GM19193 (cell line): Measurements from ENCODE around the gene LSM14B.

ENCODE experiments used
- POLR2A ChIP-seq: IDR thresholded peaks from 4 replicates; pipeline ENCODE4 v1.6.1; 2011; ENCODE audit not compliant: insufficient read depth, insufficient read length; ENCODE audit errors: extremely low read depth

The LSM14B gene

DNA sequence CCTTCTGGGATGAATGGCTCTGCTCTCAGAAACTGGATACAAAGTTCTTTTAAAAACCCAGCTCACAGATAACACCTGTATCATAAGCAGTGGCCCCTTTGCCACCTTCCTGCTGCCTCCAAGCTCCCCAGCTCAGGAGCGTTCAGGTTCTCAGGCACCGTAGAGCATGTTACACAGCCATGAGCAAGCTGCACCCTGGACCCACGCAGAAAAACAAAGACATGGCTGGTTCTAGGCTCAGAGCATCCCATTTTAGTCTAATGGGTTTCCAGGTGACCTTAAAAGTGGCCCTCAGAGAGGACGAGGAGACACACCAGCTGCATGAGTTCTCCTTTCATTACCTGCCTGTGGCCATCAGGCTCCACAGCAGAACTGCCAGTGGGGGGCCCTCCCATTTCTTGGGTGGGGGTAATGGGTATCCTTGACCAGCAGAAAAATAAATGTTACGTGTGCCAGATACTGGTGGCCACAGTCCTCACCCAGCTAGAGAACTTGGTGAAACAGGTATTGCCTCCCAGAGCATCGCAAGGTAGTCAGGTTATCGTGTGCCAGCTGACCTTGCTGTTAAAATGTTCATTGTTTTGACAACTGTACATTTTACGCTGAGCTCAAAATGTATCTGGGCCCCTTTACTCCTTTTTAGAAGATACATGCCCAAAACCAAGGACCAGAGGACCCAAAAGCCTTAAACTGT, 13.4 kb downstream of the LSM14B start:
- TF ChIP-seq POLR2A = no peak

- TF ChIP-seq POLR2A = no peak
Measured at GRCh38 chr20:62136283-62137091, 14.2 kb downstream of the LSM14B start.

GRCh38 chr20:62137092-62137384, 14.8 kb downstream of the LSM14B start:
- TF ChIP-seq POLR2A = no peak

GRCh38 chr20:62137478-62138203, 15.4 kb downstream of the LSM14B start:
- TF ChIP-seq POLR2A = no peak

- TF ChIP-seq POLR2A = no peak
Measured at GRCh38 chr20:62138204-62138543, 15.9 kb downstream of the LSM14B start.

- no peak for TF ChIP-seq POLR2A
Measured at GRCh38 chr20:62138912-62139311, 16.6 kb downstream of the LSM14B start.

DNA sequence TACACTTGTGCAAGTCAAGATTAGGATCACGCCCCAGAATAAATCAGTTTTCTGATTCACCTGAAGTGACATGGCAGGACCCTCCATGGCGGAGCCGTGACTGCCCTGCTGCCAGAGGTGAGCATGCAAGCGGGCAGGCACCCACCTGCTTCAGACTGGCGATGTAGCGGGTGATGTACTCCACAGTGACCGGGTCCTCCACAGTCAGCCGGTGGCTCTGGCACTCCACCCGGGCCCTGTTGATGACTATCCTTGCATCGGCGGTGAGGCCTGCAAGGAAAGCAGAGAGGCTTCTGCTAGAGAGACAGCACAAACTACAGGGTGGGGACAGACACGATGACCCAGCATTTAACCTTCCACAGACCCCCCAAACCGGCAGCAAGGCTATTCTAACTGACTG, 17.4 kb downstream of the LSM14B start:
- TF ChIP-seq POLR2A = no peak

DNA sequence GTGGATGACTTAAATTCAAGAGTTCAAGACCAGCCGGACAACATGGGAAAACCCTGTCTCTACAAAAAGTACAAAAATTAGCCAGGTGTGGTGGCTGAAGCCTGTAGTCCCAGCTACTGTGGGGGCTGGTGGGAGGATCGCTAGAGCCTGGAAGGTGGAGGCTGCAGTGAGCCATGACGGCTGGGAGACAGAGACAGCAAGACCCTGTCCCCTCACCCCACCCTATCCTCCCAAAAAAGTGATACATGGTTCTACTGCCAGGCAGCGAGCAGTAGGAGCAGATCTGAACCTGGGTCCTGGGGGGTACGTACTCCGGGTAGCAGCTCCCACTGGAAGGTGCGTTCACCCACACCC, 18.7 kb downstream of the LSM14B start:
- TF ChIP-seq POLR2A = no peak

DNA sequence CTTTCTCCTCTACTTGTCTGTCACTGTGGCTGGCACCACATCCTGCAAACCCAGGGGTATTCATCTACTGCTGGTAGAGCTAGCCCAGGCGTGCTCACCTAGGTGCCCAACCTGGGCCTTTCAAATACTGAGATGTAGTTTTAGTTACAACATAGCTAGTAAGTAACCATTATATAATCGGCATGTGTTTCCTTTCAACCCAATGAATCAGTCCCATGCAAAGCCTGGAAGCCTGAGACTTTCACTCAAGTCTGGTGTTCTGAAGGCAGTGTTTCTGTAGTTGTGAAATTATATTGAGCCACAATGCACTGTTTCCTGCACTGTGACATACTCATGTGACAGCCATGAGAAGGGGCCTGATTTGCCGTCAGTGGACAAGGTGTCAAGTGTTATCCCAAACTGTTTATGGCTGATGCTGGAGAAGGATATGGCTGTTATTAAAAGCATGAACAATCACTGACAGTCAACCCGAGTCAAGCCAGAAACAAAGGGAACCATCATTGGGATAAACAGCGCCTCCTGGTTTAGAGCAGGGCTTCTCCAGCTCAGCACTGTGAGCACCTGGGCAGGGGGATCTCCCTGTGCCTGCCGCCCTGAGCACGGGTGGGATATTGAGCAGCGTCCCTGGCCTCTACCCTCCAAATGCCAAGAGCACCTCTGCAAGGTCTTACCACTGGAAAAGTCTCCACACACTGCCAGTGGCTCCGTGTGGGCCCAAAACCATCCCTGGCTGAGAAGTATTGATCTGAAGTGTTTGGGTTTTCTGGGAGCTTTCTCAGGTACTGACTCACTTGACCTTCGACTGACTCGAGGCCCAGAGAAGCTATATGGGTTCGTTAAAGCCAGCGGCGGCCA, 19.3 kb downstream of the LSM14B start:
- peak; percentile 18 for TF ChIP-seq POLR2A

DNA sequence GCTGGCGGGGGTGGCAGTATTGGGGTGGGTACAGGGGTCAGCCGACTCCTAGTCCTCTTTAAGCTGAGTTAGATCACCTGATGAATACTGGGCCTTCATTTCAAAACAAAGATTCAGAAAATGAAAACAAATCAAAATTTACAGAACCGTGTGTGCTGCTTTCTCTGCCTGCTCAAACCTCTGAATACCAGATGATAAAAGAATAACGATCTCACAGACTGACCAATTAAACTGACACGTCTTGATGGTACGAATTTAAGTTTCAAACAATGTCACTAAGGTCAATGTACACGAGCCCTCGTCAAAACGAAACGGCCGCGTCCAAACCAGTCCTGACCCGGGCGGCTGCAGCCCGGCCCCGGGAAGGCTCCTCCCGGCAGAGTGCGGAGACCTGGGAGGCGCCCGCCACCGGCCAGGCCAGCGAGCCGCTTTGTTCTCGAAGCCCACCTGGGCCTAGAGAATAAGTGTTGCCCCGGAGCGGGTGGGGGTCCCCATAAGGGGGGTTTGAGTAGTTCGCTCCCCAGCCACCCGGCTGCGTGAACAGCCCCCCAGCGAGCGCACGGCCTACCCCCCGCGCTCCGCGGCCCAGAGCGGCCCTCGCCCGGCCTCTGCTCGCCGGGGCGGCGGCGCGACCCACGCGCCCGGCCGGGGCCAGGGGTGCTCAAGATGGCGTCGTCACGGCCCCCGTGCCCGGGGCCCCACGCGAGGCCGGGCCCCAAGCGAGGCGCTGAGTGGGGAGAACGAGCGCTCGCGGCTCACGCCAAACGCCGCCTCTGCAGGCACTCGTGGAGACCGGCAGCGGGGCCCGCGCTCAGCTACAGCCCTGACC, 20.2 kb downstream of the LSM14B start:
- no peak for TF ChIP-seq POLR2A

DNA sequence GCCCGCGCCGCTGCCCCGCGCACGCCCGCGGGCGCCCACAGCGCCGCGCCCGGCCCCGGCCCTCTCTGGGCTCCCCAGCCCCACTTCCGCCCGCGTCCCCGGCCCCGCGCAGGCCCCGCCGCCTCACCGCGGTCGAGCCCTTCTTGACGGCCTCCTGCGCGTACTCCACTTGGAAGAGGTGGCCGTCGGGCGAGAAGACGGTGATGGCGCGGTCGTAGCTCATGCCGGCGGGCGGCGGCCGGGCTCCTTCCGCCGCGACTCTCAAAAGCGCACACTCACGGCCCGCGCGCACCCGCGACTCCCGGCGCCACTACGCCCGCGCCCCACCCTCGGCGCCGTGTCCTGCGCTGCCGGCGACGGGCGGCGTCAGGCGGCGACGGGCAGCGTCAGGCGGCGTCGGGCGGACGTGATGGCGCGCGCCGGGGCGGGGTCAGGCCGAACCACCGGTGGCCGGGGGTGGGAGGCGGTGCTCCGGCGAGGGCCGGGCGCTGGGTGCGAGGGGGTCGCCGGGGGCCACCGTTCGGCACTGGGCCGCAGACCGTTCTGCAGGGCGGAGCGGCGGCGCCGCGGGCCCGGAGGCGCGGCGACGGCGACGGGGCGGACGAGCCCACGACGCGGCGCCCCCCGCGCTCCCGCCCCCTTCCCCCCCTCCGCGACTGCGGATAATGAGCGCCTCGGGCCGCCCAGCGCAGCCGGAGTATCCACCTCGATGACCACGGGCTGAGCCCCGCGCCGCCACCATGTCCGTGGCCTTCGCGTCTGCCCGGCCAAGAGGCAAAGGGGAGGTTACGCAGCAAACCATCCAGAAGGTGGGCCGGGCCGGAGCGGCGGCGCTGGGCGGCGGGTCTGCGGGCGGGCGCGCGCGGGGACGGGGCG, 21.0 kb downstream of the LSM14B start, which contains the start of the genes PSMA7 and SS18L1:
Gene PSMA7, minus strand, starts transcription at position 314 of the 876 bp plus-strand sequence. Its CDS starts 91 bp downstream, at position 223.
Gene SS18L1, plus strand, starts transcription at position 689 of the 876 bp plus-strand sequence. Its CDS starts 52 bp downstream, at position 741.
- TF ChIP-seq POLR2A = peak; percentile 82

- no peak for TF ChIP-seq POLR2A
Measured at GRCh38 chr20:62143957-62144825, 21.9 kb downstream of the LSM14B start.

DNA sequence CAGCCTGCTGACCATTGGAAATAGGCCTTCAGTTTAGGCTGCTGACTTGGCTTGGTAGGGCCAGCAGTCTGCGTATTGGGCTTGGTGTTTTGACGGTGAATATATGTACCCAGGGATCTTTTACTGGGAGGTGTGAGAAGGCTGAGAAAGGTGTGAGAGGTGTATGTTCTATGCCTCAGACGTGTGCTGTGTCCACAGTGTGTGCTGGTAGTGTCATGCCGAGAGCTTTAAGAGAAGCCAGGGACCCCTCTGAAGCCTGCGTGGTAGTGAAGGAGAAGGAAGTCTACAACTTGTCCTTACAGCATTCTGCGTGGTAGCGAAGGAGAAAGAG, 23.4 kb downstream of the LSM14B start:
- no peak for TF ChIP-seq POLR2A
